ENCODE data around the gene INTS3.

Gene INTS3

DNA sequence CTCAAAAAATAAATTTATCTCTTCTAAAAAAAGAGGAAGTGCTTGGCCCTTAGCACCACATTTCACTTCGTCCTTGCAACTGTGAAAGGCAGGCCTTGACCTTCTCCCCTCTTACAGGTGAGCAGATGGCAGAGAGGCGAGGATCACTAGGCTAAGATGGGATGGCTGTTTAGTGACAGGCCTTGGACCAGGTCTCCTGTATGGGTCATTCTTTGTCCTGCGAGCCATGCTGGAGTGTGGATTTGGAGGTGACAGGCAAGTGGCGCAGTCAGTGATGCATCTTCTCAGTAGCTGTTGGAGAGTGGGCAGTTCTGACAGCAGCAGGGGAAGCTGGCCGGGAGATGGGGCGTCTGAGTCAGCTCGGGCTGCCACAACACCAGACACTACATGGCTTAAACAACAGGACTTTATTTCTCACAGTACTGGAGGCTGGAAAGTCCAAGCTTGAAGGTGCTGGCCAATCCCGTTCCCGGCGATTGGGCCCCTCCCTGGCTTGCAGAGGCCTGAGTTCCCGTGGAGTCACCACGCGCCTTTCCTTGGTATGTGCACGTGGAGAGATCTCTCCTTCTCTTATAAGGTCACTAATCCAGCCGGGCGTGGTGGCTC, 63.9 kb downstream of the INTS3 start:
- no peaks in the 10 kb centered on the region for H3K36me3 ChIP-seq (ENCODE audit: control insufficient read depth, insufficient read depth, low read length)
- H3K27ac ChIP-seq (ENCODE audit: low read length): no peak overlapping the region
- H3K4me3 ChIP-seq (ENCODE audit: low read length): no peak overlapping the region
- peaks cover 8% of the 10 kb centered on the region for H3K4me1 ChIP-seq (ENCODE audit: control insufficient read depth, insufficient read depth, low read length)
- no peaks in the 10 kb centered on the region for H3K9me3 ChIP-seq (ENCODE audit: control insufficient read depth, insufficient read depth, low read length)
- DNase-seq (ENCODE audit: low read depth, low spot score): no peak
- no peaks in the 10 kb centered on the region for H3K27me3 ChIP-seq (ENCODE audit: control insufficient read depth, insufficient read depth, low read length)
- no CpG with 5 or more reads among the region's 16 CpGs for WGBS (ENCODE audit: insufficient coverage, insufficient read length)

DNA sequence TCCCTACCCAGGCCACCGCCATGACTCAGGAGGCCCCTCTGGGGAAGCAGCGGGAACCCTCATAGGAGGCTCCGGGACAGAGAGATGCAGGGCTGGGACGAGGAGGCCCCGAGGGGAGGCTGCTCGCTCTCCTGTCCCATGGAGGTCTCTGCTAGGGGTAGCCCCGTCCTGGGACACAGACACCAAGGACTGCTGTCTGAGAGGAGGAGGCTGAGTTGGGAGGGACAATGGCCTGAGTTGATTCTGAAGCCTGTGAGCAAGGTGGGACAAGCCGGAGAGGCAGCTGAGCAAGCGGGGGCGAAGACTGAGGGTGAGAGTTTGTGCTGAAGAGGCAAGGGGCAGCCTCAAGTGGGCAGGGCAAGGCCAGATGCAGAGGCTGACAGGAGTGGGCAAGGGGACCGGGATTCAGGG, 64.8 kb downstream of the INTS3 start:
- no CpG with 5 or more reads among the region's 11 CpGs for WGBS (ENCODE audit: insufficient coverage, insufficient read length)
- no peak for DNase-seq (ENCODE audit: low read depth, low spot score)
- no peak overlapping the region for H3K27ac ChIP-seq (ENCODE audit: low read length)

DNA sequence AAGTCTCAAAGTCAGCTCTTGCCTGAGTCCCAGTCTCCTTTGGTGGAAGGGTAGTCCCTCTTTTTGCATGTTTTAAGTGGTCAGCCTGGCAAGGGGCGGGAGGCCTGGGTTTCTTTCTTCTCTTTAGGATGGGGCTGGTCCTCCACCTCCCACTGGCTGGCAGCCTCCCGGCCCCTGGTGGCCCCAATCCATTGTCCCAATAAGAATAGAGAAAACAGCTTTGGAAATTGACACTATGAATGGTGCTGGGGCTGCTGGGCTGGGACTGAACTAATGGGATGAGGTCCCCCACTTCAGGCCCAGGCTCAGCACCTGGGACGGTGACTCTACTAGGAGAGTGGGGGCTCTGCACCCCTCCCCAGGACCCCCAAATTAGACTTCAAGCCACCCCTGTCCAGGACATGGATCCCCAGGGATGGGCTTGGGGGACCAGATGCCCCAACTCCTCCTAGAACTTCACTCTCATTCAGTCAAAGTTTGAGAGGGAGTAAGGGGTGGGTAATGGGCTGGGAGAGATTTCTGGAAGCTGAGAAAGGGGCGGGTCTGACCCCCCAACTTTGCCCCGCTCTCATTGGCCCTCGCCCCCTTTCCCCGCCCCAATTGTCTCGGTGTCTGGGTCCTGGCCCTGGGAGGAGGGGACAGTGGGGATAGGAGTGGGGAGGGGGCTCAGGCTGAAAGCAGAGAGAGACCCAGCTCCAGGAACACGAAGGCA, 65.6 kb downstream of the INTS3 start:
- no peak overlapping the region for H3K27ac ChIP-seq (ENCODE audit: low read length)
- no peak for DNase-seq (ENCODE audit: low read depth, low spot score)
- peaks cover 8% of the 10 kb centered on the region for H3K4me1 ChIP-seq (ENCODE audit: control insufficient read depth, insufficient read depth, low read length)
- no CpG with 5 or more reads among the region's 9 CpGs for WGBS (ENCODE audit: insufficient coverage, insufficient read length)
- no peaks in the 10 kb centered on the region for H3K27me3 ChIP-seq (ENCODE audit: control insufficient read depth, insufficient read depth, low read length)
- no peak overlapping the region for H3K4me3 ChIP-seq (ENCODE audit: low read length)
- H3K9me3 ChIP-seq (ENCODE audit: control insufficient read depth, insufficient read depth, low read length): no peaks in the 10 kb centered on the region
- no peaks in the 10 kb centered on the region for H3K36me3 ChIP-seq (ENCODE audit: control insufficient read depth, insufficient read depth, low read length)

More for the DNA sequence above, 64.8 kb downstream of the INTS3 start:
- Histone ChIP-seq H3K36me3 (ENCODE audit: control insufficient read depth, insufficient read depth, low read length) (no peaks in the 10 kb centered on the region), H3K9me3 (ENCODE audit: control insufficient read depth, insufficient read depth, low read length) (no peaks in the 10 kb centered on the region), H3K27me3 (ENCODE audit: control insufficient read depth, insufficient read depth, low read length) (no peaks in the 10 kb centered on the region), H3K4me1 (ENCODE audit: control insufficient read depth, insufficient read depth, low read length) (peaks cover 8% of the 10 kb centered on the region), H3K4me3 (ENCODE audit: low read length) (no peak overlapping the region)

DNA sequence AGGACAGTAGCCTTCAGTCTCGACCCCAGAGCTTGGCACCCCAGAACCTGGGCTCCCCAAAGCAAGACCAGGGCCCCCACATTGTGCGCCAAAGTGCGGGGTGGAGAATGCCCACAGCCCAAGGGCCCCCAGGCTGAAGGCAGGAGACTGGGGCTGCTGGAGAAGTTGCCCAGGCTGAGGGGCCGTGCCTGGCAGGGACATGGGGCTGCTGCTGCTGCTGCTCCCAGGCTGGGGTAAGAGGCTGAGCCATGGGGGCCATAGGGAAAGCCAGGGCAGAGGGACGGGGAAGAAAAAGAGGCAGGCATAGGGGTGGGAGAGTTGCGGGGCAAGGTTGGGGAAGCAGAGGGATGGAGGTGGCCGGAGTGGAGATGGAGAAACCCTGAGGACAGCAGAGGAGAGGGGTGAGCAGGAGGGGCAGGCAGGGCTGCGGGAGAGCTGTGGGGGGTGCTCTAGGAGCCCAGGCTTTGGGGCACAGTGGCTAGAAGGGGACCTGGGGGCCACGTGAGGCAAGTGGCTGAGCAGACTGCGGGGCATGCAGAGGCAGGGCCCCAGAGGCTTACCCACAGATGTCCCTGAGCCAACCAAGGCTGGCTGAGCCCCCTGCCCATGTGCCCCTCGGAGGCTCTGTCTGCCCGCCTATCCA, 66.2 kb downstream of the INTS3 start:
- H3K4me1 ChIP-seq (ENCODE audit: control insufficient read depth, insufficient read depth, low read length): peaks cover 8% of the 10 kb centered on the region
- no peaks in the 10 kb centered on the region for H3K36me3 ChIP-seq (ENCODE audit: control insufficient read depth, insufficient read depth, low read length)
- H3K4me3 ChIP-seq (ENCODE audit: low read length): no peak overlapping the region
- H3K27ac ChIP-seq (ENCODE audit: low read length): no peak overlapping the region
- no peaks in the 10 kb centered on the region for H3K9me3 ChIP-seq (ENCODE audit: control insufficient read depth, insufficient read depth, low read length)
- H3K27me3 ChIP-seq (ENCODE audit: control insufficient read depth, insufficient read depth, low read length): no peaks in the 10 kb centered on the region
- no peak for DNase-seq (ENCODE audit: low read depth, low spot score)
- WGBS (ENCODE audit: insufficient coverage, insufficient read length): no CpG with 5 or more reads among the region's 12 CpGs

DNA sequence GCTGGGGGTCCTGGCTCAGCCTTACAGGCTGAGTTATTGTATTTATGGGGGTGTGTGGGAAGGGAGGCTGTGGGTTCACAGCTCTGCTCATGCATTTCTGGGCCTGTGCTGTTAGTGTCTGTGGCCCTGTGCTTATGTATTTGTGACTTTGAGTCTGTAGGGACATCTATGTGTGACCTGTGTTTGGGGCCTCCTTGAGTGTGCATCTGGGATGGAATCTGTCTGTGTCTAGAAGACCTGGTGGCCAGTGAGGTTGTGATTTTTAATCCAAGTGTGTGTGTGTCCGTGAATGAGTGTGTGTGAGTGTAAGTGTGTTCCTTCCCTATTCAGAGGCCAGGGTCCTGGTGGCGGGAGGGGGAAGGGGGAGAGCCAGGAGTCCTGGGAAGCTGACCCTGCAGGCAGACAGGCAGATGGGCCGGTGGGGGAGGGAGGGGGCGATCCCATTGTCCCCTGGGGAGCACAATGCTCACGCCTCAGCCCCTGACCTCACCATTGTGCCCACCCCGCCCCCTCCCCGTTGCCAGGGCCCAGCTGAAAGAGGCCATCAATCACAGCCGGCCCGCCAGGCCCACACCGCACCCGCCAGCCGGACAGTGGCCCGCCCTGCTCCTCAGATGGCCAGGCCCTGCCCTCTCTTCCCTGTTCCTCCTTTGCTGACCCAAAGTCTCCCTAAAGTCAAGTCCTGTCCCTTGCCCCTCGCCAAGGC, 66.9 kb downstream of the INTS3 start:
- Histone ChIP-seq H3K4me3 (ENCODE audit: low read length) (no peak overlapping the region), H3K36me3 (ENCODE audit: control insufficient read depth, insufficient read depth, low read length) (no peaks in the 10 kb centered on the region), H3K9me3 (ENCODE audit: control insufficient read depth, insufficient read depth, low read length) (no peaks in the 10 kb centered on the region), H3K27ac (ENCODE audit: low read length) (no peak overlapping the region), H3K4me1 (ENCODE audit: control insufficient read depth, insufficient read depth, low read length) (peaks cover 8% of the 10 kb centered on the region), H3K27me3 (ENCODE audit: control insufficient read depth, insufficient read depth, low read length) (no peaks in the 10 kb centered on the region)
- no CpG with 5 or more reads among the region's 14 CpGs for WGBS (ENCODE audit: insufficient coverage, insufficient read length)
- DNase-seq (ENCODE audit: low read depth, low spot score): no peak

DNA sequence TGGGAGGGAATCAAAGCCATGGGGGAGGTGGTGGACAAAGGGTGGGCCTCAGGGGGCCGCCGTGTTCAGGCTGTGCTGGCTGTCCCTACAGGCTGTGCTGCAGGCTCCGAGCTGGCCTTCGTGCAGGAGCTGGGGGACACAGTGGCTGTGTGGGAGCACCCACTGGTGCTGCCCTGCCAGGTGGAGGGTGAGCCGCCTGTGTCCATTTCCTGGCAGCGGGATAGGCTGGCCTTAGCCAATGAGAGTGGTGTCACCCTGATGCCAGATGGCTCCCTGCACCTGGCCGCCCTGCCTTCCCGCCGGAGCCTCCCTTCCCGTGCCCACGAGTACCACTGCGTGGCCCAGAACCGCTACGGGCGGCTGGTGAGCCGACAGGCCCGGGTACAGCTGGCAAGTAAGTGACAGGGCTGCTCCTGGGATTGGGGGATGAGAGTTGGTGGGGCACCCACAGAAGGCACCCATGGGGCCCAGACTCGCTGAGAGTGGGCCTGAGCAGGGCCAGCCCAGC, 67.5 kb downstream of the INTS3 start:
- no peak overlapping the region for H3K4me3 ChIP-seq (ENCODE audit: low read length)
- no peaks in the 10 kb centered on the region for H3K36me3 ChIP-seq (ENCODE audit: control insufficient read depth, insufficient read depth, low read length)
- no peak overlapping the region for H3K27ac ChIP-seq (ENCODE audit: low read length)
- WGBS (ENCODE audit: insufficient coverage, insufficient read length): no CpG with 5 or more reads among the region's 18 CpGs
- H3K9me3 ChIP-seq (ENCODE audit: control insufficient read depth, insufficient read depth, low read length): no peaks in the 10 kb centered on the region
- peaks cover 8% of the 10 kb centered on the region for H3K4me1 ChIP-seq (ENCODE audit: control insufficient read depth, insufficient read depth, low read length)
- DNase-seq (ENCODE audit: low read depth, low spot score): no peak
- no peaks in the 10 kb centered on the region for H3K27me3 ChIP-seq (ENCODE audit: control insufficient read depth, insufficient read depth, low read length)

DNA sequence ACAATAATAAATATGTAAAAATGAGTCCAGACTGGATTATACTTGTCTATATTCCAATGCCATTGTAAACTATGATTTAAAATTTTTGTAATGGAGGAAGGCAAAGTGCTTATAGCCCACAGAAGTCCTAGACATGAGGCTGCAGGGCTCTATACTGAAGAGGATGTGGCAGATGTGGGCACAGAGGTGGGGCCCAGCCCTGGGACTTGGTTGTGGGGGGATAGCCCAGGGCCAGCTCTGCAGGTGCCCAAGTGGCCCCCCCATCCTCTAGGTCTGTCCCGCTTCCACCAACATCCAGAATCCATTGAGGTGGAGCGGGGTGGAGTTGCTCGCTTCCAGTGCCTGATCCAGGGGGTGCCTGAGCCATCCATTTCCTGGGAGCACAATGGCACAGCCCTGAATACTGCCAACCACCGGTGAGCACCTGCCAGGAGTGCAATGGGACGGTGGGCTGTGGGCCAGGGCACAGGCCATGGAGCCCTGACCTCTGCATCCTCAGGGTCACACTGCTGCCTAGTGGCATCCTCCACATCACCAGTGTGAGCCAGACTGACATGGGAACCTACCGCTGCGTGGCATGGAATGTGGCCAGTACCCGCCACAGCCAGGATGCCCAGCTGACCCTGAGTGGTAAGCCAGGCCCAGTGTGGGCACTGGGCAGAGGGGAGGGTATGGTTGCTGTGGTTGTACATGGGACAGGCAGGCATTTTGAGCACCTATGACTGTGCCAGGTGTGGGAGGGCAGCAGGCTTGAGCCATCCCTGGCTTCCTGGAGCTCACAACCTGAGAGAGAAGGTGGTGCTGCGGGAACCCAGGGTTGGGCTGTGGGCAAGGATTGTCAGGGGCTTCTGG, 68.3 kb downstream of the INTS3 start:
- Histone ChIP-seq H3K4me3 (ENCODE audit: low read length) (no peak overlapping the region), H3K4me1 (ENCODE audit: control insufficient read depth, insufficient read depth, low read length) (peaks cover 8% of the 10 kb centered on the region), H3K9me3 (ENCODE audit: control insufficient read depth, insufficient read depth, low read length) (no peaks in the 10 kb centered on the region), H3K27me3 (ENCODE audit: control insufficient read depth, insufficient read depth, low read length) (no peaks in the 10 kb centered on the region), H3K27ac (ENCODE audit: low read length) (no peak overlapping the region), H3K36me3 (ENCODE audit: control insufficient read depth, insufficient read depth, low read length) (no peaks in the 10 kb centered on the region)
- DNase-seq (ENCODE audit: low read depth, low spot score): no peak
- no CpG with 5 or more reads among the region's 9 CpGs for WGBS (ENCODE audit: insufficient coverage, insufficient read length)

DNA sequence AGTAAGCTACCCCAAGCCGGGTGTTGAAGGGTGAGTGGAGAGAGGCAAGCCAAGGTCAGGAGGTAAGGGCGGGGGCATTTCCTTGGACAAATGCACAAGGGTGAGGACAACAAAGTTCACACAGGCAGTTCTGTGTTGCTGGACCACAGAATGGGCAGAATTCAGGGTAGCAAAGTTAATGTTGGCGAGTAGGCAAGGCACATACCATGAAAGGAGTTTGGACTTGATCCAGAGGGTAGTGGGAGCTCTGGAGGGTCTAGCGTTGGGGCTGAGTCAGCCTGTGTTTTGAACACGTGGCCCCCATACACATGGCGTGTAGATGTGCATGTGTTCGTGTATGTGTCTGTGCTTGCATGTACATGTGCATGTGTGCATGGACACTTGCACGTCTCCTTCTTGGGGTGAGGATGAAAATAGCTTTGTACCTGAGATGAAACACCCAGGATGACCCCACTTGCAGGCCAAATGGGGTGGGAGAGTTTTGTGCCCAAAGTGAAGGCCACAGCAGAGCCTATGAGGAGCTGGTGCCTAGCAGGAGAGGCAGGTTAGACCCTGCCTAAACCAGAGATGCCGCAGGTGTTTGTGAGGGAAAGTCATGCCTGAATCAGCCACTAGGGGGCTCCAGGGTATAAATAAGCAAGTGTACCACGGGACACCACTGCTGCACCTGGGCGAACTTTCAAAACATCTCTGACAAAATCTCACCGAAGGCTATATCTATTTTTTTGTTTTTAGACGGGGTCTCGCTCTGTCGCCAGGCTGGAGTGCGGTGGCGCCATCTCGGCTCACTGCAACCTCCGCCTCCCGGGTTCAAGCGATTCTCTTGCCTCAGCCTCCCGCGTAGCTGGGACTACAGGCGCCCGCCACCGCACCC, 69.2 kb downstream of the INTS3 start:
- H3K27ac ChIP-seq (ENCODE audit: low read length): no peak overlapping the region
- no CpG with 5 or more reads among the region's 26 CpGs for WGBS (ENCODE audit: insufficient coverage, insufficient read length)
- no peak overlapping the region for H3K4me3 ChIP-seq (ENCODE audit: low read length)
- no peaks in the 10 kb centered on the region for H3K9me3 ChIP-seq (ENCODE audit: control insufficient read depth, insufficient read depth, low read length)
- DNase-seq (ENCODE audit: low read depth, low spot score): no peak
- H3K27me3 ChIP-seq (ENCODE audit: control insufficient read depth, insufficient read depth, low read length): no peaks in the 10 kb centered on the region
- peaks cover 8% of the 10 kb centered on the region for H3K4me1 ChIP-seq (ENCODE audit: control insufficient read depth, insufficient read depth, low read length)
- no peaks in the 10 kb centered on the region for H3K36me3 ChIP-seq (ENCODE audit: control insufficient read depth, insufficient read depth, low read length)

DNA sequence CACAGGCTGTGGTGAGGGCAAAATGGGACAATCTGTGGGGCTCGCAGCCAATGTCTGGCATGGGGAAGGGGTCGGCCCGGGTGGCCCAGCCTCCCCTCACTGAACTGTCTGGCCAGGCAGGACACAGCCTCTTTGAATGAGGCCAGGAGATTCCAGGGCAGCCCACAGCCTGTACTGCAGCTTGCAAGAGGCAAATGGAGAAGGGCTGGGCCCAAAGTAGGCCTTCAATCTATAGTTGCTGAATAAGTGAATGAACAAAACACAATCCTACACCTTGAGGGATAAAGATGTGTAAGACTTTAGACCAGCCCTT, 70.6 kb downstream of the INTS3 start:
- peaks cover 8% of the 10 kb centered on the region for H3K4me1 ChIP-seq (ENCODE audit: control insufficient read depth, insufficient read depth, low read length)

More for the DNA sequence above, 70.6 kb downstream of the INTS3 start:
- Histone ChIP-seq H3K36me3 (ENCODE audit: control insufficient read depth, insufficient read depth, low read length) (no peaks in the 10 kb centered on the region), H3K27ac (ENCODE audit: low read length) (no peak overlapping the region), H3K4me3 (ENCODE audit: low read length) (no peak overlapping the region), H3K27me3 (ENCODE audit: control insufficient read depth, insufficient read depth, low read length) (no peaks in the 10 kb centered on the region), H3K9me3 (ENCODE audit: control insufficient read depth, insufficient read depth, low read length) (no peaks in the 10 kb centered on the region)
- DNase-seq (ENCODE audit: low read depth, low spot score): no peak
- WGBS (ENCODE audit: insufficient coverage, insufficient read length): no CpG with 5 or more reads among the region's 3 CpGs

Data from iPS DF 6.9 (cell line).